HL-60 (cell line): ENCODE results near the gene CFAP45.
"Not testable (repeated sequence)": the region's sequence is repeated elsewhere in the genome, so short reads cannot be mapped to it uniquely, and the experiment has no call there.

Experiments
- DNase-seq, 2 experiments: peaks; one replicate each; pipeline ENCODE4 v3.0.0-alpha.2; 2010 to 2020; ENCODE audit warnings: low read depth in 1 of 2, low spot score in 1 of 2
- H3K27ac ChIP-seq: fragments of 250-450 bp; sonication (Bioruptor Pico); replicated peaks from 2 replicates; pipeline ENCODE4 v1.5.1; 2020; ENCODE audit warnings: mild to moderate bottlenecking, moderate library complexity
- H3K27me3 ChIP-seq: fragments of 250-450 bp; sonication (Bioruptor Pico); 2 replicates; pipeline ENCODE4 v1.5.1; 2021; ENCODE audit warnings: mild to moderate bottlenecking, moderate library complexity; ENCODE audit not compliant: insufficient read depth, poor library complexity, severe bottlenecking
- H3K4me3 ChIP-seq: replicated peaks from 2 replicates; pipeline ENCODE4 v1.5.1; 2011; ENCODE audit warnings: mild to moderate bottlenecking, control low read depth, low read length; ENCODE audit not compliant: insufficient read depth
- CTCF ChIP-seq: IDR thresholded peaks from one replicate; pipeline ENCODE4 v1.5.1; 2011; ENCODE audit warnings: low read length, control low read depth, inconsistent platforms; ENCODE audit not compliant: insufficient read depth
- GABPA ChIP-seq: IDR thresholded peaks from 2 replicates; pipeline ENCODE4 v1.6.1; 2012; ENCODE audit warnings: low read depth
- POLR2AphosphoS5 ChIP-seq: IDR thresholded peaks from 2 replicates; pipeline ENCODE4 v1.6.1; 2012; ENCODE audit warnings: low read depth
- REST ChIP-seq: IDR thresholded peaks from 2 replicates; pipeline ENCODE4 v1.6.1; 2012; ENCODE audit warnings: low read depth; ENCODE audit not compliant: insufficient replicate concordance
- SPI1 ChIP-seq: IDR thresholded peaks from 2 replicates; pipeline ENCODE4 v1.6.1; 2012; ENCODE audit warnings: low read depth, mild to moderate bottlenecking, borderline replicate concordance

CFAP45 gene

DNA sequence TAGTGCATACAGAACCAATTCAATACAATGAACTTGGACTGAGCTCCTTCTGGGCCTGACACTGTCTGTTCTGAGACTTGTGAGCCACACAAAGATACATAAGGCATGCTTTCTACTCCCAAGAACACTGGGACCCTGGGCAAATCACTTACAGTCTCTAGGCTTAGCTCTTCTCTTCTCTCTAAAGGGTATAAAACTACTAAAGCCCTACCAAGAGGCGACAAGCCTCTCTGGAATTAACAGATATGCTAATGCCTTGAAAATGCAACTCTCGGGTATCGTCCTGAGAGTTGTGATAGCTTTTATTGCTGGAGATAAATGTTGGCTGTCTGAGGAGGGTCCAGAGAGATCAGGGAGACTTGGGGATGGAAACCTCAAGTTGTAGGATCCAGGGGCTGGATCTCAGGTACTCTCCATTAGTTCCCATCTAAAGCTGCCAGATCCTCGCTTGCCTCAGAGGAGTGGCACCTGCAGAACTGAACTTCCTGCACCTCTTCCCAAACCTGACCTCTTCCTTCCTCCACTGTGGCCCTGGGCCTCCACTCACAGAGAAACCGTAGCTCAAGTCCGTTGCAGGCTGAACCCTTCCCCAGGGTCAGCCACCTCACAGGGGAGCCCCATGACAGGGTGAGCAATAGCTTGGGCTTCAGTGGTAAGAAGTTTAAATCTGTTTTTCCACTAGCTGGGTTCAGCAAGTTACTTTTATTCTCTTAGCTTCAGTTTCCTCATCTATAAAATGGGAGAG lies 11.5 kb upstream of the CFAP45 start:
- Histone ChIP-seq H3K27ac (peak overlapping the region; percentile 93), H3K4me3 (no peak overlapping the region), H3K27me3 (no peaks in the 10 kb centered on the region)
- DNase-seq: peak in 1 of 2 experiments; percentile 37
- TF ChIP-seq GABPA (no peak), SPI1 (no peak)

GRCh38 chr1:159908031-159908940 lies 8.3 kb upstream of the CFAP45 start:
- H3K27me3 ChIP-seq: no peaks in the 10 kb centered on the region
- DNase-seq: no peak
- H3K27ac ChIP-seq: no peak overlapping the region; the same call in 1 of the 2 replicates
- no peak for TF ChIP-seq CTCF
- TF ChIP-seq REST: no peak
- TF ChIP-seq SPI1: no peak
- no peak for TF ChIP-seq POLR2AphosphoS5
- TF ChIP-seq GABPA: no peak
- no peak overlapping the region for H3K4me3 ChIP-seq

- H3K4me3 ChIP-seq: no peak overlapping the region
- DNase-seq: no peak
- no peak overlapping the region for H3K27ac ChIP-seq
- TF ChIP-seq POLR2AphosphoS5 (no peak), GABPA (no peak)
- no peaks in the 10 kb centered on the region for H3K27me3 ChIP-seq
These were observed 7.0 kb upstream of the CFAP45 start for GRCh38 chr1:159906960-159907359.

DNA sequence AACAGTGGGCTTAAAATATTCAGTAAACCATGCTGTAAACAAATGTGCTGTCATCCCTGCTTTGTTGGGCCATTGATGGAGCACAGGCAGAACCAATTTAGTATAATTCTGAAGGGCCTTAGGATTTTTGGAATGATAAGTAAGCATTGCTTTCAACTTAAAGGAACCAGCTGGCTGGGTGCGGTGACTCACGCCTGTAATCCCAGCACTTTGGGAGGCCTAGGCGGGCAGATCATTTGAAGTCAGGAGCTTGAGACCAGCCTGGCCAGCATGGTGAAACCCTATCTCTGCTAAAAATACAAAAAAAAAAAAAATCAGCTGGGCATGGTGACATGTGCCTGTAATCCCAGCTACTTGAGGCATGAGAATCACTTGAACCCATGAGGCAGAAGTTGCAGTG lies 4.1 kb upstream of the CFAP45 start:
- H3K4me3 ChIP-seq, H3K27me3 ChIP-seq, H3K27ac ChIP-seq, DNase-seq: not testable (repeated sequence)

DNA sequence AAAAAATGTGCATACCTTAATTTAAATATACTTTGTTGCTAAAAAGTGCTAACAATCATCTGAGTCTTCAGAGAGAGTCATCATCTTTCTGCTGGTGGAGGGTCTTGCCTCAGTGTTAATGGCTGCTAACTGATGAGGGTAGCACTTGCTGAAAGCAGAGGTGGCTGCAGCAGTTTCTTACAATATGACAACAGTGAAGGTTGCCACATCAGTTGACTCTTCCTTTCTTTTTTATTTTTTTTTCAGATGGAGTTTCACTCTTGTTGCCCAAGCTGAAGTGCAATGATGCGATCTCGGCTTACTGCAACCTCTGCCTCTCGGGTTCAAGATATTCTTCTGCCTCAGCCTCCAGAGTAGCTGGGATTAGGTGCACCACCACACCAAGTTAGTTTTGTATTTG lies 2.6 kb upstream of the CFAP45 start:
- DNase-seq: no peak
- no peak overlapping the region for H3K4me3 ChIP-seq
- no peak for TF ChIP-seq REST
- TF ChIP-seq POLR2AphosphoS5: no peak
- TF ChIP-seq GABPA: no peak
- no peaks in the 10 kb centered on the region for H3K27me3 ChIP-seq
- no peak overlapping the region; the same call in 1 of the 2 replicates for H3K27ac ChIP-seq
